Stimulated activated CD4-positive, alpha-beta T cell treated with anti-CD3 and anti-CD28 coated beads, Interleukin-15, amount 100 ng/mL, for 48 hours (primary cell): ENCODE data around the gene OR9Q1.
"Not testable (repeated sequence)": the region's sequence is repeated elsewhere in the genome, so short reads cannot be mapped to it uniquely, and the experiment has no call there.

Experiments used
- DNase-seq, 2 donors: peaks; one replicate each; pipeline ENCODE4 v3.0.0-alpha.2; 2020; ENCODE audit warnings: low read depth in 2 of 2

Gene OR9Q1

GRCh38 chr11:58134151-58134550 lies 110.5 kb downstream of the OR9Q1 start:
- DNase-seq = no peak

DNA sequence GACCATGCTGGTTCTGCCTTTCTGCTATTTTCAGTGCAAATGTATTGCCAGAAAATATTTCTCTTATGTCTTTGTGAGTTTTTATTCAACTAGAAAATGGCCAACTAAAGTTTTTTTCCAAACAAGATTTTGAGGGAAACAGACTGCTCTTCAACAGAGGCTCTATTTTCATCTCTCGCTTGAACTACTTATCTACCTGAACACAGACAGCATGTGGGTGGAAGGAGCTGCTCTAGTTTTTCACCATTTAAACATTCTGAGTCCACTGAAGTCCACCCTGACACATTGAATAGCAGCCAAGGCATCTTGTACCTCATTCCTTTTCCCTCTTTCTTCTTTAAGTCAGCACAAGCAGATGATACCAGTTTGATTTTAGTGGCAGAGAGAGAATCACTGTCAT lies 111.5 kb downstream of the OR9Q1 start:
- no peak for DNase-seq

DNA sequence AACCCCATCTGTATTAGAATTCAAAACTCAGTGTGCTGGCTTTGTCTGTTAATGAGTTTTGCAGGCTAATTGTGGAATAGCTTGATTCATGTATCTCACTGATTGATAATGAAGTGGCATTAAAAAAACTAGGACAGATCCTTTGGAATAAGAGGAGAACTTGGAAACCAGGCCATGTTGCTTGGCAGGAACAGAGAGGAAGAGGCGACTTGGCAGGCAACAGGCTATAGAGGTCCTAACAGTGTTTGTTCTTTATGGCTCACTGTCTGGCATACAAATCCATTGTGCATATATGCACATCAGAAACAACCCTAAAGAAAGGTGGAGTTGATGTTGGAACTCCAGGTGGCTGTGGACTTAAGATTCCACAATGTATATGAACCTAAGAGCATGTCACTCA lies 119.1 kb downstream of the OR9Q1 start:
- no peak for DNase-seq

- no peak for DNase-seq
These were observed 129.1 kb downstream of the OR9Q1 start for GRCh38 chr11:58152781-58153180.

DNA sequence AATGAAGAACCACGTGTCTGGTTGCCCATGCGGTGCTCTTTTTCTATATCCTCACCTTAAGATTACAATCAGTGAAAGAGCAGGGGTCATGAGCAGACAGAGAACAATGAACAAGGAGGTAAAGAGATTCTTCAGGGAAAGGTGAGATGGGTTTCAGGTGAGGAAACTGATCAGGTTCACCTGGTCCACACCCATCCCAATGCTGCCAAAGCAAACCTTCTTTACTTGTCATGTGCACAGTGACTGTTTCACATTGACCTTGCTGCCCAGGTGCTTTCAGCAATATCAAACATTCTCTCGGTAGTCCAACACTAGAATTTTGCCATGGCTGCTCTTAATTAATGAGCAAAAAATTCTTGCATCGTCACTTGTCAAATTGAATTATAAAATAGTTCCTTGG lies 140.7 kb downstream of the OR9Q1 start:
- no peak for DNase-seq

DNA sequence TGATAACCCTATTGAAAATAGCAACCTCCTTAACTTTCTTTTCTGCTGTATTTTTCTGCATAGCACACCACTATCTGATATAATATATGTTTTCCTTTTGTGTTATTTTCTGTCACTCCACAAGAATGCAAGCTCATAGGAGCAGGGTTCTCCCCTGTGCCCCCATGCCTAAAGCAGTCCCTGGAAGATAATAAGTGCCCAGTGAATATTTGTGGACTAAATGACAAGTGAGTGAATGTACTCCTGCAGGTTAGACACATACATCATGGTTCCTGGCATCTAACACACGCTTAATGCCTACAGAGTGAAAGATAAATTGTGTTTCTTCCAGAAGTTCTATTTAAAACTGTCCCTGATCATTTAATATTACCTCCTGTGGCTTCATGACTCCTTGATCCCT lies 141.3 kb downstream of the OR9Q1 start:
- no peak for DNase-seq

GRCh38 chr11:58165504-58166106 lies 141.9 kb downstream of the OR9Q1 start:
- no peak for DNase-seq

GRCh38 chr11:58177409-58178054 lies 153.9 kb downstream of the OR9Q1 start:
- no peak for DNase-seq

DNA sequence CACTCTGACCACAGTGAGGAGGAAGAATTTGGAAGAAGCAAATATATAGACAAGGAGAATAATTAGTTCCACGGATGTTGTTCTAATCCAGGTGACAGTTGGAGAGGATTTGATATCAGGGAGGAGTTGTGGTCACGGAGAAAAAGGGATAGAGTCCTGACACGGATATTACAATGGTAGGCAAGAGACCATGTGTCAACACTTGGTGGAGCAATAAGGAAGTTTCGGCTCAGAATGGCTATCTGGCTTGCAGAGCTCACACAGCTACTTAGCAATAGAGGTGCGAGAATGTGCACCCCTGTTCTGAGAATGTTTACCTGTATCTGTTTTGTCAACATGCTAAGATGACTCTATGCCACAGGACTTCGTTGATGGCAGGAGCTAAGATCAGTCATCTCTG lies 154.8 kb downstream of the OR9Q1 start:
- DNase-seq = no peak

GRCh38 chr11:58179648-58180047 lies 156.0 kb downstream of the OR9Q1 start:
- no peak for DNase-seq

- DNase-seq = no peak
These were observed 163.3 kb downstream of the OR9Q1 start for GRCh38 chr11:58186938-58187337.

GRCh38 chr11:58188770-58189169 lies 165.1 kb downstream of the OR9Q1 start, which contains the start of gene OR9Q2:
Gene OR9Q2 (plus strand): TSS chr11:58189070. CDS start chr11:58190491, 1,421 bp downstream.
- no peak for DNase-seq

GRCh38 chr11:58192229-58192628 lies 168.5 kb downstream of the OR9Q1 start:
- DNase-seq = no peak

DNA sequence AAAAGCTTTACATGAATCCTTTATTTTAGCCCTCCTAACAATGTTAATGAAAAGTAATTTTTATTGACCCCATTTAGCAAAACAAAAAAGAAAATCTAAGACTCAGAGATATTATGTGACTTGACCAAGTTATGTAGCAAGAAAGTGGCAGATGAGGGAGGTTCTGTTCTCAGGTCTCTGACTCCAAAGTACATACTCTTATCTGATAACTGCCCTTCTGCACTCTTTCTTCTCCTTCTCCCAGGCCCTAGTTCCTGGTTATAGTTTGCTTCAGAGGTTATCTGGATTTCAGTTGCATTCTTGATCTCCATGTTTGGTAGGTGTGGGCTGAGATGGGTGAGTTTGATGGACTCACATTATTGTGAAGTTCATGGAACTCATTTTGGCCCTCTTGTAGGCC lies 169.7 kb downstream of the OR9Q1 start:
- DNase-seq = no peak

- DNase-seq = no peak
These were observed 172.3 kb downstream of the OR9Q1 start for GRCh38 chr11:58195939-58196338.

DNA sequence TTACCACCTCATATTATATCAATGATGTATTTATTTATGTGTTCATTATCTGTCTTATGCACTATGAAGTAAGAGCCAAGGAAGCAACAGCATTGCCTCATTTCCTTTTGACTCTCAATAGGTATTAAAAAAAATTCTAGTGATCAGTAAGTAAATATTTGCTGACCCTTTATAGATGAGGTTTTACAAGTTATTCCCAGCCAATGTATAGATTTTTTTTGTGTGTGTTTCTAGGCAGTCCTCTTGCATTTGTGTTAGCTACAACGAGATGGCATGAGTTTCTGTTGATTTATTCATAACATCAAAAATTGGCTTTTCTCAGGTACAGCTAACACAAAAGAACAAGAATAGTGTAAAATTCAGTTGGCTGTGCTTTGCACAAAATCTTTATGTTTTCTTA lies 175.6 kb downstream of the OR9Q1 start:
- DNase-seq = no peak

- no peak for DNase-seq
These were observed 180.4 kb downstream of the OR9Q1 start, which contains the start of gene OR1S2 for GRCh38 chr11:58204042-58204441. Gene OR1S2 (minus strand): TSS chr11:58204142. CDS start chr11:58204142, 0 bp downstream.

DNA sequence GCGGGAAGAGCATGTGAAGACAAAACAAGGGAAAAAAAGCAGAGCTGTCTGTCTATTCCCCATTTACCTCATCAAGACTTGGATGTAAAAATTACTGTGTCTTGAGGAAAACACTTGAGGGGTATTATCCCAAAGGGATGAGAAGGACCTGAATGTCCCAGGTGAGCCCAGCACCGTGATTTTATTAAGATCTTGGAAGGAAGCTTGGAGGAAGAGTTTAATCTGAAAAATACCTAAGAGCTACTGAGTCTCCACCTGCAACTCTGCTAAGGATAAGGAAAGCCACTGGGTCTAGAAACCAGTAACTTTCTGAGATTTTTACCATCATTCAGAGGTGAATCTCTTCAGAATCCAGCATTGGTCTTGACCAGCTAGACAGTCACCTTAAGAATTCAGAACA lies 188.7 kb downstream of the OR9Q1 start, which contains the start of gene OR1S1:
Gene OR1S1, plus strand, starts transcription at position 301 of the 400 bp plus-strand sequence.
- DNase-seq = not testable (repeated sequence)

DNA sequence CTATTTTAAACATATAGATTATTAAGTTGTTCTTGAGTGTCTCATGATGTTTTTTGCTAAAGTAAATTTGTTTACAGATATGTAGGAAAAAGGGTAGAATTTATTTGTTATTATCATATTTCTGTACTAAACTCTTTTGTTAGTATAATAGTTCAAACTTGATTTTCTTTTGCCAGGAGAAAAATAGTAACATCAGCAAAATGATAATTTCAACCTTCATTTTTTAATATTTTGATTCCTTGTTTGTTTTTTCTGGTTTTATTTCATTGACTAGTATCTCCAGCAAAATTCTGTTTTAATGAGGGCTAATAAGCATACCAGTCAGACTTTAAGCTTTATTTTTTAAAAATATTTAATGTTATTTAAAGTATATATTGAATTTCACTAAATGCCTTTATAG lies 192.8 kb downstream of the OR9Q1 start:
- no peak for DNase-seq

GRCh38 chr11:58222721-58223120 lies 199.0 kb downstream of the OR9Q1 start:
- no peak for DNase-seq

DNA sequence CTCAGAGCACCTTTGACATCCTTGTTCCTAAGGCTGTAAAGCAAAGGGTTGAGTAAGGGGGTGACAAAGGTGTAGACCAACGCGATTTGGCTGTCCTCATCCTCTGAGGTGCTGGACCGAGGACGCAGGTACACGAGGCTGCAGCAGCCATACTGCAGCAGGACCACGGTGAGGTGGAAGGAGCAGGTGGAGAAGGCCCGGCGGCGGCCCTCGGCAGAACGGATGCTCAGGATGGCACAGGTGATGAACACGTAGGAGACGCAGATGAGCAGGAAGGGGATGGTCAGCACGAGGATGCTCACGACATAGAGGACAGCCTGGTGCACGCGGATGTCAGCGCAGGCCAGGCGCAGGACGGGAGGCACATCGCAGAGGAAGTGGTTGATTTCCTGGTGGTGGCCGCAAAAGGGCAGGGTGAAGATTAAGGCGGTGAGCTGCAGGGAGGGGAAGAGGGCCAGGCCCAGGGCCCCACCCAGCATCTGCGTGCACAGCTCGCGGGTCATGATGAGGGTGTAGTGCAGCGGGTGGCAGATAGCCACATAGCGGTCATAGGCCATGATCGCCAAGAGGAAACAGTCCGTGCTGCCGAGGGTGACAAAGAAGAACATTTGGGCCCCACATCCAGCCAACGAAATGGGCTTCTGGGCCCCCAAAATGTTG lies 204.4 kb downstream of the OR9Q1 start:
- DNase-seq = no peak
